Lower leg skin (tissue), 3 donors: ENCODE measurements around the gene GADD45B.

ENCODE experiments used
- POLR2A ChIP-seq, 2 donors: fragments of 450-650 bp; IDR thresholded peaks; one replicate each; pipeline ENCODE4 v1.6.1; 2016 to 2017; ENCODE audit warnings: antibody characterized with exemption in 2 of 2, mild to moderate bottlenecking in 1 of 2, moderate library complexity in 1 of 2
- TF ChIP-seq, protein P1 (sequence below), 3 donors: fragments of 450-650 bp; IDR thresholded peaks; one replicate each; pipeline ENCODE4 v1.5.1; 2016; ENCODE audit warnings: antibody characterized with exemption in 3 of 3, mild to moderate bottlenecking in 3 of 3, moderate library complexity in 2 of 3

DNA sequence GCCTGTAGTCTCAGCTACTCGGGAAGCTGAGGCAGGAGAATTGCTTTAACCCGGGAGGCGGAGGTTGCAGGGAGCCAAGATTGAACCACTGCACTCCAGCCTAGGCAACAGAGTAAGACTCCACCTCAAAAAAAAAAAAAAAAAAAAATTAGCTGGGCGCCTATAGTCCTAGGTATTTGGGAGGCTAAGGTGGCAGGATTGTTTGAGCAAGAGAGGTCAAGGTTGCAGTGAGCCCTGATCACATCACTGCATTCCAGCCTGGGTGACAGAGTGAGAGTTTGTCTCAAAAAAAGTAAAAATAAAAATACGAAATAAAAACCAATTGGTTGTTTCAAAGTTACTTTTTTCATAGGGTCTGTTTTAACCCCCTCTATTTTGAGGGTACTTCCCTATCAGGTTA lies 17.9 kb upstream of the GADD45B start:
- TF ChIP-seq, protein P1, sequence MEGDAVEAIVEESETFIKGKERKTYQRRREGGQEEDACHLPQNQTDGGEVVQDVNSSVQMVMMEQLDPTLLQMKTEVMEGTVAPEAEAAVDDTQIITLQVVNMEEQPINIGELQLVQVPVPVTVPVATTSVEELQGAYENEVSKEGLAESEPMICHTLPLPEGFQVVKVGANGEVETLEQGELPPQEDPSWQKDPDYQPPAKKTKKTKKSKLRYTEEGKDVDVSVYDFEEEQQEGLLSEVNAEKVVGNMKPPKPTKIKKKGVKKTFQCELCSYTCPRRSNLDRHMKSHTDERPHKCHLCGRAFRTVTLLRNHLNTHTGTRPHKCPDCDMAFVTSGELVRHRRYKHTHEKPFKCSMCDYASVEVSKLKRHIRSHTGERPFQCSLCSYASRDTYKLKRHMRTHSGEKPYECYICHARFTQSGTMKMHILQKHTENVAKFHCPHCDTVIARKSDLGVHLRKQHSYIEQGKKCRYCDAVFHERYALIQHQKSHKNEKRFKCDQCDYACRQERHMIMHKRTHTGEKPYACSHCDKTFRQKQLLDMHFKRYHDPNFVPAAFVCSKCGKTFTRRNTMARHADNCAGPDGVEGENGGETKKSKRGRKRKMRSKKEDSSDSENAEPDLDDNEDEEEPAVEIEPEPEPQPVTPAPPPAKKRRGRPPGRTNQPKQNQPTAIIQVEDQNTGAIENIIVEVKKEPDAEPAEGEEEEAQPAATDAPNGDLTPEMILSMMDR (IDR thresholded peaks at IDR 0.05): no peak
- TF ChIP-seq POLR2A (IDR thresholded peaks at IDR 0.05): no peak
